ENCODE measurements around the gene POU2AF1. TPM values are rescaled to one million over a fixed set of nuclear protein-coding genes. Genes with fewer than 3 reads are reported as not detected.

Gene POU2AF1
- total RNA-seq, 2 experiments from 2014 or later = 3.6 to 4.5 TPM

DNA sequence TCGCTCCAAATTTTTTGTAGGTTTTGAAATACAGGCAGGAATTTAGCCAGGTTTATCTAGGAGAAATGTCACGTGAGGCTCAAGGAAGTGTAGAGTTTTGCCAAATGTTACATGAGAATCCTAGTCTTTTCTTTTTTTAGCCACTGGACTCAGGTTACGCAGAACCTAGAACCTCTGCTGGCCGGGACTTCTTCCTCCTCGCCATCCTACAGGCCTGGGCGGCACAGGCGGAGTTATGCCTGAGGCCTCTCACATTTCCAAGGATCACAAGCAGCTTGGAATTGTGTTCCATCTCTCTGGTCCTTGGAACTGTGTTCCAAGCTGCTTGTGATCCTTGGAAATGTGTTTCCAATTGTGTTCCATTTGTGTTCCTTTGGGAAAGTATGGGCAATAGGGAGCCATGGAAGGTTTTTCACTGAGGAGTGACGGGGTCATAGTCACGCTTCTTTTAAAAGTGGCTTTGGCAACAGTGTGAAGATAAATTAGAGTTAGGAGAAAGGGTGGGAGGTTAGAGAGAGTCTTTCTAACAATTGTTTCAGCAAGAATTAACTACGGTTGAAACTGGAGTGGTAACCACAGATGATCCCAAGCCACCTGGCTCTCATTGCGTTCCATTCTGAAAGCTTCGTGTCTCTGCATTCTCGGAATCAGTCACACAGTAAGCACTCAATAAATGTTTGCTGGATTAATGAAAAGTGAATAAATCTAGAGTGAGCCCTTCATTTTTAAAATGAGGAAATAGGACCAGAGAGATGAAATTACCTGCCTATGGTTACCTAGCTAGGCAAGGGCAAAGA lies 12.5 kb upstream of the POU2AF1 start:
- no peak for ATAC-seq
- ChIA-PET CTCF (no interaction called here), POLR2A (interaction anchor here (0.9 to 1.0 kb wide), 2 partner anchors 12 to 13 kb away, joined by 3 read pairs; no protein-coding TSS in a partner anchor)
- intact Hi-C loops (cut with micrococcal nuclease) = no loop called here
- no peak for DNase-seq
- no peak overlapping the region for H3K4me3 Mint-ChIP-seq
- no peak for TF ChIP-seq CTCF (IDR thresholded peaks at IDR 0.05)
- H3K27ac Mint-ChIP-seq = no peak overlapping the region
- peaks cover 14% of the 10 kb centered on the region for H3K4me1 Mint-ChIP-seq (ENCODE audit: low read depth)
- no peaks in the 10 kb centered on the region for H3K36me3 Mint-ChIP-seq (ENCODE audit: low read depth)
- H3K9me3 Mint-ChIP-seq = no peaks in the 10 kb centered on the region
- H3K27me3 Mint-ChIP-seq = peaks cover 4% of the 10 kb centered on the region

DNA sequence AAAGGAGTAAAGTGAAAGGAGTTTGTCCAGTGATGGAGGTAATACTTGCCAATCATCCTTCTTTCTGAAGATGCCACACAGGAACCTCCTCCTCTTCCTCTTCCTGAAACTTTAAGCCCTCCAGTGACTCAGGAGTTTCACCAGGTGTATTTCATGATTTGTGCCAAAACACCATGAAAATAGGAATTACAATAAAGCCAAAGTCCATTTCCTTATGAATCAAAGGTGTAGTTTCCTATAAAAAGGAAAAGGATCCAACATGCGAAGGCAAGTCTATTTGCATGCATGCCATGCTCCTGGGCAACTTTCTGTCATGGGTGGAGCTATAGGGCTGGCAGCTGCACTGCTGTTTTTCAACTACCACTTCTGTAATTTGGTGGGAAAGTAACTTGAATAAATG lies 9.8 kb upstream of the POU2AF1 start:
- Mint-ChIP-seq H3K27me3 (peaks cover 4% of the 10 kb centered on the region), H3K4me3 (no peak overlapping the region), H3K36me3 (ENCODE audit: low read depth) (peaks cover 1% of the 10 kb centered on the region), H3K9me3 (no peaks in the 10 kb centered on the region), H3K27ac (no peak overlapping the region), H3K4me1 (ENCODE audit: low read depth) (peaks cover 8% of the 10 kb centered on the region)
- intact Hi-C loops (cut with micrococcal nuclease) = no loop called here
- ChIA-PET POLR2A (interaction anchor here (1.0 kb wide), 1 partner anchor 10 kb away, joined by 3 read pairs; the partner anchor contains the start of gene POU2AF1), CTCF (interaction anchor here (0.7 kb wide), 1 partner anchor 109 kb away, joined by 3 read pairs; no protein-coding TSS in a partner anchor)
- no peak for DNase-seq
- TF ChIP-seq CTCF (IDR thresholded peaks at IDR 0.05) = no peak
- ATAC-seq = no peak

- DNase-seq (no peak), ATAC-seq (no peak)
- ChIA-PET POLR2A (interaction anchor here (1.0 kb wide), 1 partner anchor 10 kb away, joined by 3 read pairs; the partner anchor contains the start of gene POU2AF1), CTCF (interaction anchor here (2.2 kb wide), 1 partner anchor 41 kb away, joined by 6 read pairs; no protein-coding TSS in a partner anchor)
- Mint-ChIP-seq H3K4me3 (no peak overlapping the region), H3K27ac (no peak overlapping the region), H3K9me3 (no peaks in the 10 kb centered on the region), H3K27me3 (peaks cover 4% of the 10 kb centered on the region), H3K4me1 (ENCODE audit: low read depth) (peaks cover 7% of the 10 kb centered on the region), H3K36me3 (ENCODE audit: low read depth) (peaks cover 1% of the 10 kb centered on the region)
- no peak for TF ChIP-seq CTCF (IDR thresholded peaks at IDR 0.05)
- intact Hi-C loops (cut with micrococcal nuclease) = no loop called here
Measured at GRCh38 chr11:111388420-111388819, 9.3 kb upstream of the POU2AF1 start.

DNA sequence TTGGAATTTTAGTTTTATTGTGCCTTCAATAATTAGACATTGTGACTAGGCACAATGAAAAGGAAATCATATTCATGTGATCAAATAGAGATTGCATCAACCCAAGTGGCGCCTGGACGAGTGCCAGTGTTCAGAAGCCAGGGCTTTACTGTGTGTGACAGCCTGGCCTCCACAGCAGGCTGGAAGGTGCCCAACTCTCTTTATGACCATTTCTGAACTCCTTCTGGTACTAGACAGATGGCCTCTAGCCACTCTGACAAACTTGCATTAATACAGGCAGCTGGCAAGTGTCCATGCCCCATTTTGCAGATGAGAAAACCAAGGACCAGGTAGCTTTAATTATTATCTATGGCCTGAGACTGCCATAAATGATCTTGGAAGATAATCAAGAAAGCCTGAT lies 8.3 kb upstream of the POU2AF1 start:
- no peak for DNase-seq
- Mint-ChIP-seq H3K27me3 (peaks cover 4% of the 10 kb centered on the region), H3K4me3 (no peak overlapping the region), H3K4me1 (ENCODE audit: low read depth) (peaks cover 9% of the 10 kb centered on the region), H3K27ac (no peak overlapping the region), H3K9me3 (no peaks in the 10 kb centered on the region), H3K36me3 (ENCODE audit: low read depth) (peaks cover 1% of the 10 kb centered on the region)
- POLR2A ChIA-PET = no interaction called here
- intact Hi-C loops (cut with micrococcal nuclease) = no loop called here
- CTCF ChIA-PET = interaction anchor here (2.2 kb wide), 1 partner anchor 42 kb away, joined by 6 read pairs; no protein-coding TSS in a partner anchor
- no peak for TF ChIP-seq CTCF (IDR thresholded peaks at IDR 0.05)
- no peak for ATAC-seq

DNA sequence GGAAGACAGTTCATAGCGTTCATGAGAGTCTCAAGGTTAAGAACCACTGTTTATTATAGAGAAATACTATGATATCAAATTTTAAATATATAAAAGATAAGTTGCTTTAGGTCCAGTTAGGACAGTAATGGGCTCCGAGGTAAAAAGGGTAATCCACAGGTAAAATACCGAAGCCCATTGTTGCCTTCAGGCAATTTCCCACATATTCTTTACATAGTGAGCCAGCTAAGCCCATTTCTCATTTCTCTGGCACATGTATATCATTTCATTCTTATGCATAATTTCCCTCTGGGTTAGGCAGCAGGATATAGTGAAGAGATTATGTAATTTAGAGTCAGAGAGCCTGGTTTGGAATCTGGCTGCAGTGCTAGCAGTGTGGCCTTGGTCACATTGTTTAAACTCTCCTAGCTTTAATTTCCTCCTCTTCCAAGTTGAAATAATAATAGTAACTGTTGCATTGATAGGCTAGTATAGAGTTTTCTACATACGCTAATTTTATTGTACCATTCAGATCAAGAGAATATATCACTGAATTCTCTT lies 7.6 kb upstream of the POU2AF1 start:
- intact Hi-C loops (cut with micrococcal nuclease) = no loop called here
- ChIA-PET CTCF (interaction anchor here (2.2 kb wide), 1 partner anchor 43 kb away, joined by 6 read pairs; no protein-coding TSS in a partner anchor), POLR2A (no interaction called here)
- DNase-seq (no peak), ATAC-seq (no peak)
- TF ChIP-seq CTCF (IDR thresholded peaks at IDR 0.05) = no peak
- Mint-ChIP-seq H3K36me3 (ENCODE audit: low read depth) (peaks cover 1% of the 10 kb centered on the region), H3K27ac (no peak overlapping the region), H3K4me1 (ENCODE audit: low read depth) (peaks cover 12% of the 10 kb centered on the region), H3K27me3 (peaks cover 4% of the 10 kb centered on the region), H3K4me3 (no peak overlapping the region), H3K9me3 (no peaks in the 10 kb centered on the region)

Data from activated CD8-positive, alpha-beta T cell treated with anti-CD3 and anti-CD28 coated beads for 36 hours (primary cell).